Lung (tissue), 12 donors: ENCODE measurements around the gene TTPAL. TPM values are rescaled to one million over a fixed set of nuclear protein-coding genes. Genes with fewer than 3 reads are reported as not detected.
A peak's percentile ranks its signal among the peaks of the same experiment; 100 is the strongest.

Source experiments
- ATAC-seq: fragments of 200-7000 bp; cut with Tn5 transposase; one replicate; pipeline ENCODE4 v1.9.1; 2020; ENCODE audit warnings: moderate number of reproducible peaks; ENCODE audit not compliant: insufficient read depth, low FRiP score
- DNase-seq, 3 donors: peaks; one replicate each; pipeline ENCODE4 v3.0.0-alpha.2; 2013 to 2017
- H3K27ac ChIP-seq, 2 donors: one replicate each; pipeline ENCODE4 v1.5.1; 2013; ENCODE audit warnings: mild to moderate bottlenecking in 2 of 2, moderate library complexity in 2 of 2, control low read depth in 1 of 2, inconsistent platforms in 1 of 2, low read depth in 1 of 2, low read length in 1 of 2
- H3K27me3 ChIP-seq, 3 donors: one replicate each; pipeline ENCODE4 v1.5.1; 2013; ENCODE audit warnings: low read length in 2 of 3; ENCODE audit not compliant: control insufficient read depth in 3 of 3, insufficient read depth in 3 of 3
- H3K36me3 ChIP-seq, 4 donors: one replicate each; pipeline ENCODE4 v1.5.1; 2013; ENCODE audit warnings: low read length in 4 of 4, mild to moderate bottlenecking in 1 of 4, moderate library complexity in 1 of 4; ENCODE audit not compliant: control insufficient read depth in 4 of 4, insufficient read depth in 4 of 4
- H3K4me1 ChIP-seq, 5 donors: one replicate each; pipeline ENCODE4 v1.5.1; 2013; ENCODE audit warnings: low read length in 5 of 5, mild to moderate bottlenecking in 2 of 5, moderate library complexity in 1 of 5; ENCODE audit not compliant: control insufficient read depth in 5 of 5, insufficient read depth in 5 of 5
- H3K4me3 ChIP-seq: one replicate; pipeline ENCODE4 v1.5.1; 2013; ENCODE audit warnings: mild to moderate bottlenecking, control low read depth, moderate library complexity
- H3K9ac ChIP-seq, 2 donors: one replicate each; pipeline ENCODE4 v1.5.1; 2013; ENCODE audit warnings: low read length in 2 of 2, control low read depth in 1 of 2; ENCODE audit not compliant: insufficient read depth in 1 of 2
- H3K9me3 ChIP-seq, 4 donors: one replicate each; pipeline ENCODE4 v1.5.1; 2013; ENCODE audit warnings: low read length in 3 of 4, mild to moderate bottlenecking in 1 of 4, moderate library complexity in 1 of 4; ENCODE audit not compliant: control insufficient read depth in 4 of 4, insufficient read depth in 3 of 4
- CTCF ChIP-seq: IDR thresholded peaks from 2 replicates; pipeline ENCODE4 v1.5.1; 2012; ENCODE audit warnings: mild to moderate bottlenecking; ENCODE audit errors: control extremely low read depth, extremely low read depth
- WGBS, 2 donors: extraction: QIAGEN DNeasy Blood & Tissue Kit; methylation state at CpG; one replicate each; pipeline ENCODE4 v1.1.7; 2013; 5-methylcytosine and 5-hydroxymethylcytosine counted together
- polyA plus RNA-seq, 2 donors: library from polyadenylated mRNA; stranded (reverse); fragments of 200-250 nt; gene quantifications; one replicate each; pipeline ENCODE4 v1.2.1, GENCODE V29; 2013
- total RNA-seq, 2 donors: library from RNA; depleted of rRNA in 1 of 2; stranded (reverse); fragments of >200 nt in 1 of 2; gene quantifications; one replicate each; pipeline ENCODE4 v1.2.1, GENCODE V29; 2014 to 2021
- donor health status: control.
- donor health status: control.
- donor health status: Bipolar disorder and iron deficiency.
- donor health status: healthy.
- donor health status: DM: yes; HTN: yes; CAD: no.

The TTPAL gene
- total and polyA plus RNA-seq, 4 donors: 3.2 to 13.8 (median 6.2) TPM

- no peak overlapping the region for H3K9ac ChIP-seq
- peaks cover 0 to 25% (median 0%) of the 10 kb centered on the region in 5 donors for H3K4me1 ChIP-seq
- H3K27ac ChIP-seq: peak overlapping the region in 1 of 2 donors; percentile 12
- H3K4me3 ChIP-seq: no peak overlapping the region
- H3K27me3 ChIP-seq: no peaks in the 10 kb centered on the region
- ATAC-seq (no peak), DNase-seq (no peak)
- H3K9me3 ChIP-seq: no peaks in the 10 kb centered on the region
- 77 to 85% methylated on average over 3 of the region's 3 CpGs for WGBS, 2 donors
- peaks cover 25 to 63% (median 36%) of the 10 kb centered on the region in 4 donors for H3K36me3 ChIP-seq
- no peak for TF ChIP-seq CTCF
Observed at GRCh38 chr20:44497761-44498160, 22.1 kb downstream of the TTPAL start.

GRCh38 chr20:44500221-44500620 is 24.5 kb downstream of the TTPAL start:
- TF ChIP-seq CTCF: no peak
- Histone ChIP-seq H3K9me3 (no peaks in the 10 kb centered on the region), H3K36me3 (peaks cover 26 to 66% (median 39%) of the 10 kb centered on the region in 4 donors), H3K4me1 (peaks cover 0 to 21% (median 0%) of the 10 kb centered on the region in 5 donors), H3K4me3 (no peak overlapping the region), H3K27ac (peak overlapping the region in 1 of 2 donors; percentile 68), H3K27me3 (no peaks in the 10 kb centered on the region), H3K9ac (no peak overlapping the region)
- 90 to 100% methylated on average over 3 of the region's 3 CpGs for WGBS, 2 donors
- no peak for DNase-seq
- no peak for ATAC-seq

GRCh38 chr20:44501448-44501847 is 25.8 kb downstream of the TTPAL start:
- Histone ChIP-seq H3K27me3 (no peaks in the 10 kb centered on the region), H3K4me3 (no peak overlapping the region), H3K9me3 (no peaks in the 10 kb centered on the region), H3K36me3 (peaks cover 20 to 62% (median 34%) of the 10 kb centered on the region in 4 donors), H3K9ac (no peak overlapping the region), H3K4me1 (peaks cover 0 to 11% (median 0%) of the 10 kb centered on the region in 5 donors), H3K27ac (peak overlapping the region in 1 of 2 donors; percentile 68)
- 88 to 91% methylated on average over 5 of the region's 5 CpGs for whole genome bisulfite sequencing, 2 donors
- DNase-seq (no peak), ATAC-seq (no peak)
- TF ChIP-seq CTCF: no peak

GRCh38 chr20:44502968-44503367 is 27.3 kb downstream of the TTPAL start:
- no peak for ATAC-seq

More at GRCh38 chr20:44502968-44503367, 27.3 kb downstream of the TTPAL start:
- WGBS, 2 donors: 100% methylated on average over 1 of the region's 1 CpG
- H3K4me1 ChIP-seq: peaks cover 0 to 5% (median 0%) of the 10 kb centered on the region in 5 donors
- peaks cover 17 to 58% (median 34%) of the 10 kb centered on the region in 4 donors for H3K36me3 ChIP-seq
- H3K27me3 ChIP-seq: no peaks in the 10 kb centered on the region
- H3K9ac ChIP-seq: no peak overlapping the region
- H3K9me3 ChIP-seq: no peaks in the 10 kb centered on the region
- no peak for TF ChIP-seq CTCF
- DNase-seq: no peak
- H3K27ac ChIP-seq: no peak overlapping the region
- no peak overlapping the region for H3K4me3 ChIP-seq
